Heart left ventricle (tissue), 16 donors: ENCODE results near the gene SRPRA. TPM values are rescaled to one million over a fixed set of nuclear protein-coding genes. Genes with fewer than 3 reads are reported as not detected.

Source experiments
- ATAC-seq, 4 donors: fragments of 200-7000 bp; cut with Tn5 transposase; one replicate each; pipeline ENCODE4 v1.9.1; 2020 to 2022; ENCODE audit warnings: moderate library complexity in 4 of 4, mild to moderate bottlenecking in 3 of 4, moderate number of reproducible peaks in 1 of 4
- DNase-seq, 5 donors: peaks; one replicate each; pipeline ENCODE4 v3.0.0-alpha.2; 2020
- H3K27ac ChIP-seq, 12 donors: fragments of 200-600 bp; sonication (generic) in 4 of 12; one replicate each; pipeline versions ENCODE4 v1.5.0 to v1.8.0; 2016 to 2022; ENCODE audit warnings: mild to moderate bottlenecking in 2 of 12
- H3K27me3 ChIP-seq, 9 donors: fragments of 200-600 bp; sonication (generic) in 2 of 9; one replicate each; pipeline versions ENCODE4 v1.5.1 to v1.8.0; 2016 to 2022; ENCODE audit warnings: mild to moderate bottlenecking in 3 of 9
- H3K36me3 ChIP-seq, 9 donors: fragments of 200-600 bp; sonication (generic) in 2 of 9; one replicate each; pipeline versions ENCODE4 v1.5.0 to v1.8.0; 2018 to 2022; ENCODE audit warnings: mild to moderate bottlenecking in 2 of 9
- H3K4me1 ChIP-seq, 12 donors: fragments of 200-600 bp; sonication (generic) in 4 of 12; one replicate each; pipeline versions ENCODE4 v1.5.0 to v1.8.0; 2016 to 2022; ENCODE audit warnings: mild to moderate bottlenecking in 3 of 12
- H3K4me3 ChIP-seq, 12 donors: fragments of 200-600 bp; sonication (generic) in 4 of 12; one replicate each; pipeline versions ENCODE4 v1.5.0 to v1.8.0; 2017 to 2022; ENCODE audit warnings: mild to moderate bottlenecking in 9 of 12, moderate library complexity in 4 of 12
- H3K9me3 ChIP-seq, 12 donors: fragments of 200-600 bp; sonication (generic) in 4 of 12; one replicate each; pipeline versions ENCODE4 v1.5.0 to v1.8.0; 2016 to 2022; ENCODE audit warnings: mild to moderate bottlenecking in 1 of 12
- CTCF ChIP-seq, 12 donors: fragments of 200-600 bp; sonication (generic) in 4 of 12; IDR thresholded peaks; one replicate each; pipeline versions ENCODE4 v1.5.0 to v1.8.0; 2018 to 2022; ENCODE audit warnings: antibody characterized with exemption in 12 of 12, mild to moderate bottlenecking in 5 of 12
- POLR2A ChIP-seq, 2 donors: fragments of 450-650 bp; IDR thresholded peaks; one replicate each; pipeline ENCODE4 v1.6.1; 2017; ENCODE audit warnings: antibody characterized with exemption in 2 of 2, mild to moderate bottlenecking in 2 of 2, moderate library complexity in 2 of 2
- WGBS, 4 donors: extraction: QIAGEN DNeasy Blood & Tissue Kit in 2 of 4; methylation state at CpG; one replicate each; pipeline versions ENCODE4 v1.1.5 to v1.1.7; 2013 to 2018; 5-methylcytosine and 5-hydroxymethylcytosine counted together
- intact Hi-C, 10 donors: fragments of 100-400 bp; cut with DNase I; formaldehyde crosslinking; loops; one replicate each; pipeline versions ENCODE4 v1.11.1 to v1.14.2; 2022
- polyA plus RNA-seq, 2 donors: library from polyadenylated mRNA; stranded (reverse); fragments of 200-250 nt; gene quantifications; one replicate each; pipeline ENCODE4 v1.2.3, GENCODE V29; 2013
- total RNA-seq, 9 donors: library from RNA; depleted of rRNA in 2 of 9; stranded (reverse); fragments of >200 nt in 2 of 9; fragmentation: NEBNext Ultra II Directional in 3 of 9; extraction: Animal tissue kit (Norgen Biotek cat#: 25700) in 3 of 9; gene quantifications; one replicate each; pipeline versions ENCODE4 v1.1.0 to v1.2.4, GENCODE V29; 2016 to 2023
- donor health status: ischemic (EF 13 %, LVEDD 7.1; RV severe dilation, severe dysfunction).
- donor health status: healthy with polysubstance abuse.
- donor health status: DM: no; HTN: yes; CAD: no.
- donor health status: DM: no; HTN: no; CAD: no.
- donor health status: ischemic (EF 25% LVEDD 6.9; RV normal size, moderate dysfunction).
- donor health status: ischemic (EF 25% LVEDD 5.7; RV mildly dilated, moderate dysfunction).
- donor health status: healthy.
- donor health status: DM: yes; HTN: yes; CAD: no.
- donor health status: ischemic (EF 35%, LVEDD 5.7; RV mildly dilated, moderate dysfunction).
- donor health status: nonischemic (EF 11% LVEDD 7.7; RV severe dilation, severe dysfunction).
- donor health status: DM: yes; HTN: yes; CAD: no.
- donor health status: PGD.
- donor health status: ischemic (EF 29% LVEDD 5.4; RV normal size, mild dysfunction).
- donor health status: nonischemic (EF 23%, LVEDD 6.1; RV moderate dilation, normal function).

Gene SRPRA
- total and polyA plus RNA-seq, 11 donors, result 38.4 to 99.3 (median 79.3) TPM

GRCh38 chr11:126263489-126263888 lies 5.2 kb downstream of the SRPRA start:
- no peaks in the 10 kb centered on the region for H3K9me3 ChIP-seq
- 89 to 93% (median 90%) methylated on average over 6 of the region's 6 CpGs for WGBS, 4 donors
- no peak overlapping the region for H3K27ac ChIP-seq
- TF ChIP-seq CTCF (IDR thresholded peaks at IDR 0.05) (no peak), POLR2A (IDR thresholded peaks at IDR 0.05) (no peak)
- no peaks in the 10 kb centered on the region for H3K27me3 ChIP-seq
- H3K4me1 ChIP-seq, result peaks cover 0 to 21% (median 8%) of the 10 kb centered on the region in 12 donors
- ATAC-seq, result no peak
- DNase-seq, result no peak
- no peak overlapping the region for H3K4me3 ChIP-seq
- H3K36me3 ChIP-seq, result peaks cover 2 to 85% (median 73%) of the 10 kb centered on the region in 9 donors
- intact Hi-C loops, result loop anchor here in 3 of 10 donors (10.0 kb wide), 2 partner anchors 49 to 639 kb away; partner anchors contain the start of genes FAM118B (in 2 of the 3), RPUSD4 (in 2 of the 3) and CHEK1 (in 1 of the 3)

DNA sequence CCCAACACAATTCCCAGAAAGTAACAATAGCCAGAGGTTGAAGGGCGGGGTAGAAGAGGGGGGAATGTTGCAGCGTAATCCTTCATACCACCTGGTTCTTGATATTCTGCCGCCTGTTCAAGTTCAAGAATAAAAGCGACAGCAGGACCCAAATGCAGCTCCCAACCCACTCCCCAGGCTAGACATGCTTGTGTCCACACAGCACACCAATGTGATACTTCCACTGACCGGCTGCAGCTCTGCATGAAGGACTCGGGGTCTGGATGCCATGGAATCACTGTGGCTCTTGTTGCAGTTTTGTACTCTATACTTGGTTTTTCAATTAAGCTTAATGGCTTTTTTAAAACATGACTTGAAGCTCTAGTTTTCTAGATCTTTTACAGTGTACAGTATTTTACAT lies 6.5 kb downstream of the SRPRA start:
- intact Hi-C loops, result loop anchor here in 3 of 10 donors (10.0 kb wide), 2 partner anchors 47 to 637 kb away; partner anchors contain the start of genes FAM118B (in 2 of the 3), RPUSD4 (in 2 of the 3) and CHEK1 (in 1 of the 3)
- DNase-seq (no peak), ATAC-seq (no peak)
- TF ChIP-seq CTCF (IDR thresholded peaks at IDR 0.05) (no peak), POLR2A (IDR thresholded peaks at IDR 0.05) (no peak)
- peaks cover 2 to 94% (median 82%) of the 10 kb centered on the region in 9 donors for H3K36me3 ChIP-seq
- peaks cover 0 to 12% (median under 1%) of the 10 kb centered on the region in 12 donors for H3K4me1 ChIP-seq
- no peaks in the 10 kb centered on the region for H3K9me3 ChIP-seq
- WGBS, 4 donors, result 88 to 95% (median 94%) methylated on average over 6 of the region's 6 CpGs
- no peak overlapping the region for H3K4me3 ChIP-seq
- no peak overlapping the region for H3K27ac ChIP-seq
- no peaks in the 10 kb centered on the region for H3K27me3 ChIP-seq

- no peak overlapping the region for H3K27ac ChIP-seq
- TF ChIP-seq POLR2A (IDR thresholded peaks at IDR 0.05) (no peak), CTCF (IDR thresholded peaks at IDR 0.05) (no peak)
- peaks cover 0 to 92% (median 78%) of the 10 kb centered on the region in 9 donors for H3K36me3 ChIP-seq
- intact Hi-C loops, result no loop called here
- WGBS, 4 donors, result 92 to 98% (median 93%) methylated on average over 2 of the region's 2 CpGs
- peaks cover 0 to 19% (median 0%) of the 10 kb centered on the region in 12 donors for H3K4me1 ChIP-seq
- H3K9me3 ChIP-seq, result no peaks in the 10 kb centered on the region
- no peak for DNase-seq
- no peaks in the 10 kb centered on the region for H3K27me3 ChIP-seq
- no peak overlapping the region for H3K4me3 ChIP-seq
- no peak for ATAC-seq
These were observed 10.9 kb downstream of the SRPRA start for GRCh38 chr11:126257764-126258163.

DNA sequence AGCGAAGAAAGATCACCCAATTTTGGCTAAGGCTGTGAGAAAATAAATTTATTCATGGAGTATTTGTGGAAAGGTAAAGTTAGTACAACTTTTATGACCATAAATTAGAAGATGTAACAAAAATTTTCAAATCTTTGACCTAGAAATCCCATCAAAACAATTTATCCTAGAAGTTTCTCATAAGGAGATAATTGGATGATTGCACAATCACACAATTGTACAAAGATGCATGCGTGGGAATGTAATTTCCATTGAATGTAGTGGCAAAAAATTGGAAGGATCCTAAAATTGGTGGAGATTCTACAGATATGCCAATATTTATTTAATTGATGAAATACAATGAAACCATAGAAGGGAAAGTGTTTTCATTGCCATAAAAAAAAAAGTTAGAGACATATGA lies 11.6 kb downstream of the SRPRA start:
- intact Hi-C loops, result no loop called here

More for the DNA sequence above, 11.6 kb downstream of the SRPRA start:
- TF ChIP-seq CTCF (IDR thresholded peaks at IDR 0.05), result no peak
- TF ChIP-seq POLR2A (IDR thresholded peaks at IDR 0.05), result no peak
- no peak for DNase-seq
- H3K27me3 ChIP-seq, result no peaks in the 10 kb centered on the region
- no peak overlapping the region for H3K4me3 ChIP-seq
- peaks cover 0 to 19% (median 0%) of the 10 kb centered on the region in 12 donors for H3K4me1 ChIP-seq
- no peak overlapping the region for H3K27ac ChIP-seq
- WGBS, 4 donors, result 88 to 99% (median 93%) methylated on average over 2 of the region's 2 CpGs
- ATAC-seq, result no peak
- no peaks in the 10 kb centered on the region for H3K9me3 ChIP-seq
- peaks cover 0 to 91% (median 78%) of the 10 kb centered on the region in 9 donors for H3K36me3 ChIP-seq
